GM19372 (cell line): ENCODE data around the gene MMP2.

Source experiments
- ATAC-seq: cut with Tn5 transposase; IDR thresholded peaks from one replicate; pipeline ENCODE4 v1.9.1; 2021; ENCODE audit warnings: mild to moderate bottlenecking, low read depth, moderate library complexity; ENCODE audit not compliant: unreplicated experiment

The MMP2 gene

DNA sequence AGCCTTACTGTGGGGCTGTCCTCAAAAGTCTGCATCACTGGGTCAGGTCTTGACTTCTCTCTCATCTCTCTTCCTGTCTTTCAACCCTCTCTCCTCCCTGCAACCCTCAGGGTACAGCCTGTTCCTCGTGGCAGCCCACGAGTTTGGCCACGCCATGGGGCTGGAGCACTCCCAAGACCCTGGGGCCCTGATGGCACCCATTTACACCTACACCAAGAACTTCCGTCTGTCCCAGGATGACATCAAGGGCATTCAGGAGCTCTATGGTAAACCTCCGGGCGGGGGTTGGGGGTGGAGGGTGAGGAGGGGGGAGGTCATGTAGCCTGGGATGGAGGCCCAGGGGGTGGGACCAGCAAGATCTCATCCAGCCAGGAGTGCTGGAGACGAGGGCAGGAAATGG is 12.7 kb downstream of the MMP2 start:
- ATAC-seq = no peak

GRCh38 chr16:55492756-55493380 is 13.9 kb downstream of the MMP2 start:
- ATAC-seq = no peak

DNA sequence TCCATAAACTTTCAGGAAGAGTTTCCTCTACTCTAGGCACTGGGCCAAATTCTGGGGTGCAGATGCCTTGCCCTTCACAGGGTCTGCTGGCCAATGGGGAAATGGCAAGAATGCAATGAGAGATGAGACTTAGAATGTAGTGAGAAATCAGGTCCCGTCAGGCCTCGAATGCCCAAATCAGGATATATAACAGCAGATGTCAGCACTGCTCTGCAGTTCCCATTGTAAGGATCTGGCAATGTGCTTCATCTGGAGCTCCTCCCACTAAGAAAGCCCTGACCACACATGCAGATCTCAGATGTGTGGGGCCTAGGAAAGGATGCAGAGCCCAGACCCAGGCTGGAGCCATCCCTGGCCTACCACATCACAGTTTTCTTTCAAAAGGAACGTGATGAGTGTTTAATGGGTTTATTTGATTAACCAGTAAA is 16.0 kb downstream of the MMP2 start:
- no peak for ATAC-seq

GRCh38 chr16:55495616-55496289 is 16.8 kb downstream of the MMP2 start:
- no peak for ATAC-seq

GRCh38 chr16:55496509-55497145 is 17.6 kb downstream of the MMP2 start:
- ATAC-seq = no peak

DNA sequence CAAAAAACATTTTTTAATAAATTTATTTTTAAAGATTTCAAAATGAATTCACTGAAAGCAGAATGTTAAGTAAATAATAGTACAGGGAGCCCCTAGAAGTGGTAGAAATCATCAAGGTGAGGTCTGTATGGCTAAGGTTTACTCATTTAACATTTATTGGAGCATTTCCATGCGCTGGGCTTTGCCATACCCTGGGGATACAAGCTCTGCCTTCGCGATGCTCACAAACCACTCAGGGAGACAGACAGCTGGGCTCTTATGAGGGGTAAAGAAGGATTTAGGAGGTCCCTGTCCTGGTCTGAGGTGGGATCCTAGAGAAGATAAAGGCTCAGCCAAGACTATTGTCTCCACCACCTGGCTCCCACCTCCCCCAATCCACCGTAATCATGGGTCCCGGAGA is 18.6 kb downstream of the MMP2 start:
- no peak for ATAC-seq

- no peak for ATAC-seq
Observed at GRCh38 chr16:55498101-55498500, 19.1 kb downstream of the MMP2 start.

DNA sequence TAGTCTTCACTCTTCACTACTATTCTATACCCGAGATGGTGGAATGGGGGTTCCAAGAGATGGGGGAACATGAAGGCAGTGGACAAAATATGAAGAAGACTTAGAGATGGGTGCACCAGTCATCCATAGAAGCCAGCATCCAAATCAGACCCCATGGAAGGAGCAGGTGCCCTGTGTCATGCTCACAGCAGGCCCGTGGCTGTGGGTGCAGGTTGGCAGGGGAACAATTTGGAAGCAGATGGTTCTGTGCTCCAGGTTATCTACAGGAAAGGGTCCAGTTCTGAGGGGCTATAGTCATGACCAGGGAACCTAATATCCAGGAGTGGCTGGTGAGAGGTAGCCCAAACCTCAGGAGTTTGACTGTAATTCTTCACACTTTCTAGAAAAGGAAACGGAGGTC is 20.3 kb downstream of the MMP2 start:
- no peak for ATAC-seq

GRCh38 chr16:55499951-55500529 is 21.0 kb downstream of the MMP2 start:
- no peak for ATAC-seq

- no peak for ATAC-seq
Observed at GRCh38 chr16:55500530-55501011, 21.6 kb downstream of the MMP2 start.

DNA sequence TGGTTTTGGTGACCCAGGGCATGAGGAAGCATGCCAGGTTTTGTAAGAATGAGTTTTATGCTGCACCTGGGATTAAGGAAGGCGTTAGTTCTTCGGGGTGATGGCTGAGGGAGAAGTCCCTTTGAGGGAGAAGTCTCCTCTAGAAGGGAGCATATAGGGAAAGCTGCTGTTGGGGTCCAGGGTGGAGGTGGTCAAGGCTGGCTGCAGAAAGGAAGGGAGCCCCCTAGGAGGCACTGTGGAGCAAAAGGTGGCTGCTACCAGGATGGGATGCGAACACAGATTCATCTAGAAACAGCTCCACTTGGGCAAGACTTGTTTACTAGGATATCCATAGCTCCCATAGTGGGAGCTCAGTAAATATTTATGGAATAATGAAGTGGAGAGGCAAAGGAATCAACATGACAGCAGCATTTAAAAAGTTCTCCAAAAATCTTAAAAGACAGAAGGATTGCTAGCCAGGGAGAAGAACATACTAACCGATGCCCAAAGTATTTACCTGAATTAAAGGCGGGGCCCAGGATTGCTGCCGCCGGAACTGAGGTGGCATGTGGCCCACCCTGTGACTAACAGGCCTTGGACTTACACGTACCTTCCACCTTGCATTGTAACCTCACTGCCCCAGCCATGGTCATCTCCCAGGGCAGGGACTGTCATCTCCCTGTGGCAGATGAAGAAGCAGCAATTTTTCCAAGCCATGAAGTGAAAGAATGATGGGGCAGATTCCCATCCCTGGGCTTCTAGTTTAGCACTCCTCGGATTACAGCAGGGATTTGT is 22.7 kb downstream of the MMP2 start:
- ATAC-seq = no peak

DNA sequence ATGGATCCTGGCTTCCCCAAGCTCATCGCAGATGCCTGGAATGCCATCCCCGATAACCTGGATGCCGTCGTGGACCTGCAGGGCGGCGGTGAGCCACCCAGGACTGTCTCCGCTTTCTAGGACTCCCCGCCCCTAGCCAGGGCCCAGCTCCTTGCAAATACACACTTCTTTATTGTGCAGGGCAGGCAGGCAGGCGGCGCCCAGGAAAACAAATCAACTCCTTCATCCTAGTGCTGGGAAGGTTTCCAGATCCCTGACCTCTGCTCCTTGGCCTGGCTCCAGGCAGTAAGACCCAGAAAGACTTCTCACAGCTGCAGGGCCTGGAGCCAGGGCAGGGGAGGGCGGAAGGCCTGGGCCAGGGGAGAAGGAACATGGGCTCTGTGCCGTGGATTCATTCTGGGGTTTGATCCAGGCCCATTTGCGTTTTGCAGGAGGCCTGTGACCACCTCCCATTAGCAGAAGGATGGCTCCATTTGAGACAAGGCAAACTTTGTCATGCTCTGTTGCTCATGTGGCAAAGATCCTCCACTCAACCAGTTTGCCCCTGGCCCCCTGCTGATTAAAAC is 23.9 kb downstream of the MMP2 start:
- ATAC-seq = no peak

- ATAC-seq = no peak
Observed at GRCh38 chr16:55503726-55504550, 24.9 kb downstream of the MMP2 start.

GRCh38 chr16:55505333-55506015 is 26.5 kb downstream of the MMP2 start:
- ATAC-seq = no peak

- ATAC-seq = no peak
Observed at GRCh38 chr16:55506083-55506482, 27.1 kb downstream of the MMP2 start.

DNA sequence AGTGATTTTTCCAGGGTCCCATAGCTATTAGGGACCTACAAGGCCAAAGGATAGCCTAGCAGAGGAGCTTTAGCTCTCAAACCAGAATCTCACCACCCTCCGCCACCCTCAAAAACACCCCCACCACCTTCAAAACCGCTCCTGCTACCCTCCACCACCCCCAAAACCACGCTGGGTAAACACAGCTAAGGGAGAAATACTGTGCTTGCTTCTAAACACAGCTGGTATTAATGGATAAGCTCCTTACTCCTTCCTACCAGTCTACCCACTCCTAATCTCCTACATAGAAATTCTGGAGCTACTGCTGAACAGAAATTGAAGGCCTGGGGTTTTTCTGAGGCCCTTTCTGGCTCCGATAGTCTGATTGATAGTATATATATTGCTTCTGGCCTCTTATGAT is 27.7 kb downstream of the MMP2 start:
- ATAC-seq = no peak

DNA sequence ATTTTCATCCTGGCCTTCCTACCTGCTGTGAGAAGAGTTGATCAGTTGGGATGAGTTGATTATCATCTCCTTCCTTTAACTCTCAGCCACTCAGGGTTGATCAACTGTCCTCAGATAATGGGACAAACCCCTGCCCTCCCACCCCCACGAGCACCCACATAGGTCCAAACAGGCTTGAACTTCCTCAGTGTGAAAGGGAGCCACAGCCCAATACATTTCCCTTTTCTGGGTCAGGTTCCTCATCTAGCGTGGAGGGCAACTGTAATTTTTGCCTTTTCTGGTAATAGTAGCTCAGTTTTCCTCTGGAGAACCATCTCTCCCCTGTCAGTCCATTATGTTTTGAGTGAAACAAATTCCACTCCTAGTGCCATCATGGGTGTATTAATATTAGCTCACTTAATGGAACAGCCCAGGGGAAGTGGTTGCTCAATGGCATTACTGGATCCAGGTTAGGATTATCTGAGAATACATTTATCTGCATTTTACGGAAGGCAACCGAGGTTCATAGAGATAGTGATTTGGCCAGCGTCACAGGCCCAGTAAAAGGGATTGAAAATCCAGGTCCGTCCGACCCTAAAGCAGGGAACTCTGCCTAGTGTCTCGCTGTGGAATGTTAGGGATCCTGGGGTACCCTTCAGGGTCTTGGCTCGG is 29.4 kb downstream of the MMP2 start:
- ATAC-seq = no peak
